Stimulated activated CD4-positive, alpha-beta T cell treated with anti-CD3 and anti-CD28 coated beads, Interleukin-1b, Interleukin-23, amount 100 ng/mL, for 24 hours (primary cell): ENCODE data around the gene CLEC12A.
"Not testable (repeated sequence)": the region's sequence is repeated elsewhere in the genome, so short reads cannot be mapped to it uniquely, and the experiment has no call there.

ENCODE experiments used
- DNase-seq, 4 experiments: peaks; one replicate each; pipeline ENCODE4 v3.0.0-alpha.2; 2020; ENCODE audit warnings: low read depth in 4 of 4, low spot score in 1 of 4

The CLEC12A gene

DNA sequence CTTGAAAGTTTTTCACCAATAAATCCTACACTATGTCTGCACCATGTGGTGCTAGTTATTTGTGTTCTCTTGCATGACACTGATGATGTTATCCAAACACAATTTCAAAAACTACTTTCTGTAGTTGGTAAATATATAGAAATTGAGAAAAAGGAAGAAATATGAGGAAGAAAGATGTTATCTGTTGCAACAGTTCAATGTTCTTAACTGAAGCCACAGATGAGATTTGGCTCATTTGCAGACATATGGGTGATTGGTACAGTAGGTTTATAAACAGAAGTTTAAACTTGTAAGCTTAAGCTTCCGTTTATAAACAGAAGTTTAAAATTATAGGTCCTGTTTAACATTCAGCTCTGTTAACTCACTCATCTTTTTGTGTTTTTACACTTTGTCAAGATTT is at the start of gene CLEC12A:
Gene CLEC12A, plus strand, starts transcription at position 229 of the 400 bp plus-strand sequence. CDS start 188 bp downstream, outside the sequence.
- no peak for DNase-seq

DNA sequence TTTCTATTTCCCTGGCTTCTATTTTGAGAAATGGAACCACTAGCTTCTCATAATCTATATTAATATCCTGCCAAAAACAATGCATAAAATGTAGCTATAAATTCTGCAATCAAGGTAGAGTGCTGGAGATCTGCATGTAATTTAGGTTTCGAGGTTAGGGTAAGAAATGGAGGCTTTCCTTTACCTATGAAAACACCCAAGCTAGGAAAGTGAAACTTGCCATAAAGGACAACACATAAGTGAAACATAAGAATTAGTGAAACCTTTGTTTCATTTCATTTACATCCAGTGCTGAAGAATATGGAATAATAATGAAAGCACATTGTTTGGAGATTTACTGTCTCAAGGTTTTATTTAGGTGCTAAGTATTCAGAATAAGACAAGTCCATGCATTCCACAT is 48.8 kb upstream of the CLEC12A start:
- DNase-seq: no peak

DNA sequence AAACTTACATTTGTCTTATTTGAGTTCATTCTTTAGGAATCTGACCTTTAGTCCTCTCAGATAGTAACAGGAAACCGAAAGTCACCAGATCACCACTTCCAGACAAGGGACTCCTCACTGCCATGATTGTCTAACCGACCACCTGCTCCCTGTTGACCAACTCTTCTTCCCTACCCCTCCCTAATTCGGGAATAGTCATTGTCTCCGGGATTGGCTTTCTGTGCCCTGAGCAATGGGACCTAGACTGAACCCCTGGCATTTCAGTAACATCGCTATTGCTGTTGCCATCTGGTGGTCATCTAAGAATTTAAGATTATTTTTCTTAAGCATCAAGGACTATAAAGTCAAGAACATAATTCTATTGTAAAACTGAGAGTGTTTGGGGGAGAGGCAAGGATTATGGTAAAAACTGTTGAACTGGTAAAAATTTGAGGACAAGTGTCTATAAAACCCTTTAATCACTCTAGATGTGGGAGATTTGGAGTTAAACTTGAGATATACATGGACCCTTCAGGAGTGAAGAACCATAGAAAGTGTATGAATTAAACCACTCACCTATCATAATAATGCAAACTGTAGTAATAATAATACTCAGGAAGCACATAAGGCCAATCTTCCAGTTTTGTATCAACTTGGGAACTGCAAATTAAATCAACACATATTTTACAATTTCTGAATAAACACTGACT is 45.4 kb upstream of the CLEC12A start:
- DNase-seq: no peak

DNA sequence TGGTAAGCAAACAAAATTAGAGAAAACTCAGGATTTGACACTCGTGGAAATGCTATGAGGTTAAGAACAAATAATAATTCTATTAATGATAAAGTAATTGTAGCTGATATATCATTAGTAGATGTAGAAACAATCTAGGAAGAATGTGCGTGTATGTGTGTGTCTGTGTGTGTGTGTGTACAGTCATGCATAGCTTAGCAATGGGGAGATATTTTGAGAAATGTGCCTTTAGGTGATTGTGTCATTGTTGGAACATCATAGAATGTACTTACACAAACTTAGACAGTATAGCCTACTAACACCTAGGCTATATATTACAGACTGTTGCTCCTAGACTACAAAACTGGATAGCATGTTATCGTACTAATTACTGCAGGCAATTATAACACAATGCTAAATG is 44.3 kb upstream of the CLEC12A start:
- no peak for DNase-seq

DNA sequence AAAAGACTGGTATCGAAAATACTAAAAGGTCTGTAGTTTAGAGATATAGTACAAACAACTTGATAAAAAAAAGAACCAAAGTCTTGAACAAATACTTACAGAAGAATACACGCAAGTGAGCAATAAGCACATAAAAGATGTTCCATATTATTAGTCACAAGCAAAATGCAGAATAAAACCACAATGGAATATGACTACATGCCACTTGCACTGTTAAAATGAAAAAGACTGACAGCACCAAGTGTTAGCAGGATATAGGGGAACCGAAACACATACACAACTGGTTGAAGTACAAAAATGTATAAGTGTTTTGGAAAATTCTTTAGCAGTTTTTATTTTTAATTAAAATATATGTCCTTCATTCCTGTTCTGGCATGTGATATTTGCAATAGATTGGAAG is 42.6 kb upstream of the CLEC12A start:
- DNase-seq: no peak

DNA sequence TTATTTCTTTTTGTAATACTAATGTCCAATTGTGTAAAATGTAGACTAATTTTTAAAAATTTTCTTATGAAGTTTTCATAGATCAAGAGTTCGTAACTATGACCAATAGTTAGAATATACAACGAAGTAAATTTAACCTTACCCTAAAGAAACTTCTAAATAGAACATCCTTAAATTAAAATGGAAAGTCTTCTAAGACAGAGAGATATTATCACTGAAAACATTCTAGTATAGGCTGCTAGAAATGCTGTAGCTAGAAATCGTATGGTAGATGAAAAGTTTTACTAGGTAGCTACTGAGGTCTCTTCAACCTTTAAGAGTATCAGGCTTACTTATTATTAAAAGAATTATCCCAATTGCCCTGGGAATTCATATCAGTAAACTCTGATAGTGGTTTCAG is 40.0 kb upstream of the CLEC12A start:
- no peak for DNase-seq

DNA sequence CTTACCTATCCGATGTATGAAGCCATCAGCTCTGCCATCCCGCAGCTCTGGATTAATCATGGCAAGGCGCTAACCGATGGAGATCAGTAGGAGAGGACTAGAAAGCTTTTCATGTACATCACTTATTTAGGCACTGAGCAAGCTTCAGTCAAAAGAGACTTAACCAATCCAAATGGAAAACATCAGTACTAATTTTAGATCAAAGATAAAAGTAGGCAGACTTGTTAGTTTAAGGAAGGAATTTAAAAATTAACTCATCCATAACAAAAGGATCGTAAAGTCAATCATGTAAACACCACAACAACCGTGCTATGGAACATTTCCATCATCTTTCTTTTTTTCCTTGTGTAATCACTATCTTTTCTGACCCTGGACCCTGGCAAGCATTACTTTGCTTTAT is 38.9 kb upstream of the CLEC12A start, which contains the start of gene CLEC2A:
Gene CLEC2A, minus strand, starts transcription at position 101 of the 400 bp plus-strand sequence. Its CDS starts 41 bp downstream, at position 60.
- no peak for DNase-seq

DNA sequence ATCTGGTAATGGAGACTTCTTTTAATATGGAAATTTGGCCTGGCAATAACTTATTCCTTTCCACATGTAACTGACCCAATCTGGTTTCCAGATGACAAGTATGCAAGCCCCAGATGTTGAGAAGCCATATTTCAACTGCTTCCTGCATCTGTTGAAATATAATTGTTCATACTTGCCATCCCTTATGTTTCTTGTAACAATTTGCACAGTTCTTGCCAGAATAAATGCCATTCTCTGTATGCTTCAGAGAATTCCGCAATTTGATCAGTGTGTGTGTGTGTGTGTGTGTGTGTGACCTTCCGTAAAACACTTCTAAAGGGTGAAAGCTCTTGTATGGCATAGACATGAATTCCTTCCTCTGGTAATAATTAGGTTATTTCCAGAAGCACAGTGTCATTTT is 37.3 kb upstream of the CLEC12A start:
- no peak for DNase-seq

DNA sequence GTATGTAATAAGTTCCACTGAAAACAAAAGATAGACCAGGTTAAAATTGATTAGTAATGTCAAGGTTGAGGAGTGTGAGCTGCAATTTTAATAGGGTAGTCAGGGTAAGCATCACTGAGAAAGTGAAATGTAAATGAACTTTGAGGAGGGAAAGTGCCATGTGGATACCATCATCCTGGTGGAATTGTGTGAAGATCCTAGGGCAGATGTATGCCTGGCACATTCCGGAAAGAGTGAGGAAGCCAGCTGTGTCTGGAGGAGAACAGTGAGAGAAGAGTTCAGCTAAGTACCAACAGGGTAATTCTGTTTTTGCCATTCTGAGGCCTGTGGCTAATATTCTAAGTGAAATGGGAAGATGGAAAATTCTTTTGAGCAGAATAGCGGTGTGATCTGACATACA is 36.2 kb upstream of the CLEC12A start:
- no peak for DNase-seq

DNA sequence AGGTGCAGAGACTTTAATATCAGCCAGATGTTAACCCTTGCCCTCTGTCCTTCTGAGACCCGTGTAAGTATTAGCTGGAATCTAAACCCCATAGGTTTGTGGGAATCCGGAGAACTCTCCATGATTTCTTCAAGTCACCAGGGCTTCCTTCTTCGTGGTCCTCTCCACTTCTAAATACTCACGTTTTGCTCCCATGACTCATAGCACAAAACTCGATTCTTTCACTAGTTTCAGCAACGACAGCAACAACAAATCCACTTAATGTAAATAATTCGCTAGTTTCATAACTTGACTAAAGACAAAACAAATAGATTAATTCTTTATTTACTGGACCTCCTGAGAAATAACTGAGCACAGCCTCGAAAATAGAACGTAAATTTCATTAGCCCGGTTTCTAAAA is 34.6 kb upstream of the CLEC12A start:
- DNase-seq: no peak

DNA sequence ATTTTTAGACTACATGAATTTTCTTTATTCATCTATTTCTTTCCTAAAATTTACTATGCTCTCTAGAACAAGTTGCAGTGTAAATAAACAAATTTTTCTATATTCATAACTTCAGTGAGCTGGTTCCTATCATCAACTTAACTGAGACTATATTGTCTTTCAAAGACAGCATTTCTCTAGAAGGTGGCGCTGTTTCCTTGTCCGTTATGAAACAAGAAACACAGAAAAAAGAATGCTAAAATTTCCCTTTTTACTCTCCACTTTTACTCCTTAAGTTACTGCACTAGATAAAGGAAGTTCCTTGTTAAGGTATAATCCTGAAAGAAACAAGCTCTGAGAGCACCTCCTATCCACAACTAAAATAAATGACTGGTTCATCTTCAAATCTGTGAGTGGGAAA is 30.8 kb upstream of the CLEC12A start:
- no peak for DNase-seq

DNA sequence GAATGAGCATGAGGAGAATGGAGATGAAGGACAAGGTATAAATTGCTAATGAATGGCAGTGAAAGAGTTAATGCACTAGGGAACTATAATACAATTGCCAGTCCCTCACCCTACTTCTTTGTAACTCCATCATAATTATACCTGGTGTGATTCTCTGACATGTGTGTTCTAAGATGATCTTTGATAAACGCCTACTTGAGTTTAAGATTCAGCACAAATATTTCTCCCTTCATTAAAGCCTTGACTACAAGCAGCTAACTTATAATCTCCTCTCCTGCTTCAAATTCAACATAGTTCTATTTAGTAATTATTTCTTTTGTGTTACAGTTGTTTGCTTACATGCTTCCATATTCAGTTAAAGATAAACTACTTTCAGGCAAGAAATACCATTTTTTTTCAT is 29.4 kb upstream of the CLEC12A start:
- DNase-seq: no peak

DNA sequence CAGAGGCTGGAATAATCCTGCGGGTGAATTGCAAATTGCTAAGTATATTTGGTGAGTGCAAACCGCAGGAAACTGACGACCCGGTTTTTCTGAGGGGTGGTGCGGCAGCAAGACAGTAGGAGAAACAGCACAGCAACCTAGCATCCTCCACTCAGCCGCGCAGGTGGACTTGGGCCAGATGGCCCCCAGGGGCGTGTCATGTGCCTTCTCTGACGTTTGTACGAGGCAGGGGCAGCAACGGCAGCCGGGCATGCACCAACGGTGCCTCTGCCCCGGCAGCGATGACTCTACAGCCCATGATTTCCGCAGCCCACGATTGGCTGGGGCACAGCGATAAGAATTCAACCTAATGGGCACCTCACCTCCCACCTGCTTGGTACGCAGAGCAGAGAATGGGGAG is 28.0 kb upstream of the CLEC12A start:
- DNase-seq: no peak

DNA sequence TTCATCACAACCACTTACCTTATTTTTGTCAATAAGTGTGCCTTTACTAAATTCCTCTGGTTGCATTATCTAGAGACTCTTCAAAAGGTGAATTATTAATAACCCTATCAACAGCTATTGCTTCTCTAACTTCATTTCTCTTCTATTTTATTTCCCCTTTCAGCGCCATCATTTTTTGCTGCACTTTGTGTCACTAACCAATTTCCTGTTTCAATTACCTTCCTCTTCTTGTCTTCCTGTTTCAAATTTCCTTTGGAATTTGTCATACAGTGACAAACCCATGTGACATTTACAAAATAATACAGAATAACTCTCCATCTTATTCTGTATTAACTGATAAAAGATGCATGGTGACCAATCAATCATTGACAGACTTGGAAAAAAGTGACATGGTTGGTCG is 26.8 kb upstream of the CLEC12A start:
- no peak for DNase-seq

DNA sequence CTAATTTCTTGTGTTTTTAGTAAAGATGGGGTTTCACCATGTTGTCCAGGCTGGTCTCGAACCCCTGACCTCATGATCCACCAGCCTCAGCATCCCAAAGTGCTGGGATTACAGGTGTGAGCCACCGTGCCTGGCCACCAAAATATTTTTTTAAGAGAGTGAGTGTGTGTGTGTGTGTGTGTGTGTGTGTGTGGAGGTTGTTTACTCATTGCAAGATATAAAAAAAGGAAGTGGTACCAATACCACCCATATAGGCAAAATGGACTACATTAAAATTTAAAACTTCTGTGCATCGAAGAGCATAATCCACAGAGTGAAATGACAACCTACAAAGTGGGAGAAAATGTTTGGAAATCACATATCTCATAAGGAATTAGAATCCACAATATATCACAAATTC is 23.5 kb upstream of the CLEC12A start:
- DNase-seq: no peak

DNA sequence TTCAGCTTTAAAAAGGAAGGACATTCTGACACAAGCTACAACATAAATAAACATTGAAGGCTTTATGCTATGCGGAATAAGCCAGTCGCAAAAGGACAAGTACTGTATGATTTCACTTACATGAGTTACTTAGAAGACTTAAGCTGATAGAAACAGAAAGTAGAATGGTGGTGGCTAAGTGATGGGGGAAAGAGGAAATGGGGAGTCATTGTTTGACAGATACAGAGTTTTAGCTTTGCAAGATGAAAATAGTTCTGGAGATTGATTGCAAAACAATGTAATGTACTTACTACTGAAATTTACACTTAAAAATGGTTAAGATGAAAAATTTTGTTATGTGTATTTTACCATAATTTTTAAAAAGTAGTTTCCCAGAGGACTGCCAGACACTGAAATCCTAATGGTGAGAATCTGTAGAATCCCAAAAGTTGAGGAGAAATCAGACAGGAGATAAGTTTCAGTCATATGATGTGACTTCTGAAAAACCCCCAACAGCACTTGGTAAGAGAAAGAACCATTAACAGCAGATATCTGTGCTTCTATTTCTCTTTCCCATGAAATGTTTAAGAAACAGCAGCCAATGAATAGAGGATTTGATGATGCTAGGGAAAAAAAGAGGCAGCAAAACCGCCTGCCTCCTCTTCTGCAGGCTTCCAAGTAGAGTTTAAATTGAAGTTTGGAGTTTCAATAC is 22.5 kb upstream of the CLEC12A start:
- no peak for DNase-seq

DNA sequence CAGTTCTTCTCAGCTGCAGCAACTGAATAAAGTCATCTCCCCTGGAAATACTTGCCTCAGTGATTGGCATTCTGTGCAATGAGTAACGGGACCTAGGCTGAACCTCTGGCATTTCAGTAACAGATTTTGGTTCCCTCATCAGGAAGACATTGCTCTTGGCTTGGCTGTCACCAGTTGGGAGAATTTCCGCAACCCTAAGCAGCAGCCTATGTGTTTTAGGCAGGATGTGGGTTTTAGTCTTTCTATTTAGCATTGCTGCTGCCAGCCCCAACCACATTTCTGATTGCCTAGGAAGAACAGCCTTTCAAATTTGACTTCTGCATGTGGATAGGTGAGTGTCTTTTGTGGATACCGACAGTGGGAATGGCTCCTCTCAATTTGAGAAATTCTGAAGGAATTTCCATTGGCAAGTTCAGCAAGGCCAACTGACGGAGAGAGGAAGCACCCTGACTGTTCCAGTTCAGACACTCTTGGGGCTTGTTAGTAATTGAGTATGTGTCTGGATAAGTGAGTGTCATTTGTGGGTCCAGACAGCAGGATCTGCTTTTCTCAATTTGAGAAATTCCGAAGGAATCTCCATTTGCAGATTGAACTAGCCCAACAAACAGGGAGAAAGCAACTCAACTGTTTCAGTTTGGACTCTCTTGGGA is 20.1 kb upstream of the CLEC12A start:
- peak in 1 of 4 experiments; percentile 7 for DNase-seq

DNA sequence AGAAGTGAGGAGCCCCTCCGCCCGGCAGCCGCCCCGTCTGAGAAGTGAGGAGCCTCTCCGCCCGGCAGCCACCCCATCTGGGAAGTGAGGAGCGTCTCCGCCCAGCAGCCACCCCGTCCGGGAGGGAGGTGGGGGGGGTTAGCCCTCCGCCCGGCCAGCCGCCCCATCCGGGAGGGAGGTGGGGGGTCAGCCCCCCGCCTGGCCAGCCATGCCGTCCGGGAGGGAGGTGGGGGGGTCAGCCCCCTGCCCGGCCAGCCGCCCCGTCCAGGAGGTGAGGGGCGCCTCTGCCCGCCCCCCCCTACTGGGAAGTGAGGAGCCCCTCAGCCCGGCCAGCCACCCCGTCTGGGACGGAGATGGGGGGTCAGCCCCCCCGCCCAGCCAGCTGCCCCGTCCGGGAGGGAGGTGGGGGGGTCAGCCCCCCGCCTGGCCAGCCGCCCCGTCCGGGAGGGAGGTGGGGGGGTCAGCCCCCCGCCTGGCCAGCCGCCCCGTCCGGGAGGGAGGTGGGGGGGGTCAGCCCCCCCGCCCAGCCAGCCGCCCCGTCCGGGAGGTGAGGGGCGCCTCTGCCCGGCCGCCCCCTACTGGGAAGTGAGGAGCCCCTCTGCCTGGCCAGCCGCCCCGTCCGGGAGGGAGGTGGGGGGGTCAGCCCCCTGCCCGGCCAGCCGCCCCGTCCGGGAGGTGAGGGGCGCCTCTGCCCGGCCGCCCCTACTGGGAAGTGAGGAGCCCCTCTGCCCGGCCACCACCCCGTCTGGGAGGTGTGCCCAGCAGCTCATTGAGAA is 18.1 kb upstream of the CLEC12A start:
- not testable (repeated sequence) for DNase-seq

DNA sequence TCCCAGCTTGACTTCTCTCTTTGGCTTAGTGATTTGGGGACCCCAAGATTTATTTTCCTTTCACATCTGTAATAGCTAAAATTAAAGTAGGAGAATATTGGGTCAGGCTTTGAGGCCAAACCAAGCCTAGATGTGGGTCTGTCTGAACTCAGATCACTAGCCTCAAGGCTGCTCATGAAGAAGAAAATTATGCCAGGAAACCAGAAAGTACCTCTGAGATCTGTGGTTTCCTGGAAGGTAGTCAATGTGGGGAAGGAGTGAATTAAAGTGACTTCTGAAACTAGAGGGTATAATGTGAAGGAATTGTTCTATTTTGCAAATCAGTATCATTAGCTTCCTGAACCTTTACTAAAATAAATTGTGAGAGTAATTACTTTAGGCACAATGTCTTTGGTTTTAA is 13.4 kb upstream of the CLEC12A start:
- no peak for DNase-seq

DNA sequence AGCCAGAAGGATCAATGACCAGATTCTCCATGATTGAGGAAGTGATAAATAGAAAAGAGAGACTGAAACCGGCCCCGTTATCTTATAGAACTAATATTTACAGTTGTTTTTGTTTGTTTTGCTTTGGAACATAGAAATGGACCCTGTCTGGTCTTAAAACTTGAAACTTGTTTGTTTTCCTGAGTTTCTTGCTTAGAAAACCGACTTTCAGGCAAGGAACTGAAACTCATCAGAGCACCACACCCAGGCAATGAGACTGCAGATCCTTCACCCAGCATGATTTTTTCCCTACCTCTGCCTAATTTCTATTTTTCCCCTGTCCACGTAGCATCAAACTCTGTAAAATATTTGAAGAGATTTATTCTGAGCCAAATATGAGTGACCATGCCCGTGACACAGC is 10.6 kb upstream of the CLEC12A start:
- no peak for DNase-seq

DNA sequence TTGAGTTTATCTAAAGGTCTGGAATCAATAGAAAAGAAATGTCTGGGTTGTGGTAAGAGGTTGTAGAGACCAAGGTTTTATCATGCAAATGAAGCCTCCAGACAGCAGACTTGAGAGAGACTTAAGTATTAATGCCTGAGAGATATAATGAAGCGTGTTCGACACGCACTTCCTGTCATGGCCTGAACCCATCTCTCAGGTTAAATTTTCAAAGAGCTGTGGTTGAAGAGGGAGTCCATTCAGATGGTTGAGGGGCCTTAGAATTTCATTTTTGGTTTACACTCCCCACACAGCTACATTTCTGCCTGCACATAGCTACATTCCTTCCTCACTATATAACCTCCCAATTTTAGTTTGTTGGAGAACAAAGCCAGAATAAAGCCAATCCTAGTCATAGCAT is 10.1 kb upstream of the CLEC12A start:
- DNase-seq: no peak

DNA sequence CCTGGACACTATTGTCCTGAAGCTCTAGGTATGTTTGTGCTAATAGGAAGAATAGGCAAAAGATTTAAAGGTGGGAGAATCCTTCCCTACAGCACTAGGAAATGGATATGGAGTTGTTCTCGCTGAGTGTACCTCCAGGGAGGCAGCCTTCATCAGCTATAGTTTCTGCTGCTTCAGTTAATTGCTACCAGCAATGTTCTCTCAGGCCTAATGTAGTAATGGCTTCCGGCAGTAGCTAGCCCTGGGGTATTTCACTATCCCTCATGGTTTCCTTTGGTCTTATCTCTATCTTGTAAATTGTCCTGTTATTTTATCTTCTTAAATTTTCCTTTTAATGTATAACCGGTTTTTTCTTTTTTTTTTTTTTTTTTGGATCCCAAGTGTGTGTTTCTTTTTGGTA is 9.3 kb upstream of the CLEC12A start:
- no peak for DNase-seq
